Measurements from ENCODE around the gene MROH2A. TPM values are rescaled to one million over a fixed set of nuclear protein-coding genes. Genes with fewer than 3 reads are reported as not detected.

The MROH2A gene
- total RNA-seq, 1 experiment from 2014 or later: not detected

GRCh38 chr2:233853883-233854240, 75.7 kb downstream of the MROH2A start:
- no peaks in the 10 kb centered on the region for H3K27me3 Mint-ChIP-seq (ENCODE audit: low read depth)
- peak overlapping the region; percentile 100 for H3K4me3 Mint-ChIP-seq
- TF ChIP-seq, protein P1, sequence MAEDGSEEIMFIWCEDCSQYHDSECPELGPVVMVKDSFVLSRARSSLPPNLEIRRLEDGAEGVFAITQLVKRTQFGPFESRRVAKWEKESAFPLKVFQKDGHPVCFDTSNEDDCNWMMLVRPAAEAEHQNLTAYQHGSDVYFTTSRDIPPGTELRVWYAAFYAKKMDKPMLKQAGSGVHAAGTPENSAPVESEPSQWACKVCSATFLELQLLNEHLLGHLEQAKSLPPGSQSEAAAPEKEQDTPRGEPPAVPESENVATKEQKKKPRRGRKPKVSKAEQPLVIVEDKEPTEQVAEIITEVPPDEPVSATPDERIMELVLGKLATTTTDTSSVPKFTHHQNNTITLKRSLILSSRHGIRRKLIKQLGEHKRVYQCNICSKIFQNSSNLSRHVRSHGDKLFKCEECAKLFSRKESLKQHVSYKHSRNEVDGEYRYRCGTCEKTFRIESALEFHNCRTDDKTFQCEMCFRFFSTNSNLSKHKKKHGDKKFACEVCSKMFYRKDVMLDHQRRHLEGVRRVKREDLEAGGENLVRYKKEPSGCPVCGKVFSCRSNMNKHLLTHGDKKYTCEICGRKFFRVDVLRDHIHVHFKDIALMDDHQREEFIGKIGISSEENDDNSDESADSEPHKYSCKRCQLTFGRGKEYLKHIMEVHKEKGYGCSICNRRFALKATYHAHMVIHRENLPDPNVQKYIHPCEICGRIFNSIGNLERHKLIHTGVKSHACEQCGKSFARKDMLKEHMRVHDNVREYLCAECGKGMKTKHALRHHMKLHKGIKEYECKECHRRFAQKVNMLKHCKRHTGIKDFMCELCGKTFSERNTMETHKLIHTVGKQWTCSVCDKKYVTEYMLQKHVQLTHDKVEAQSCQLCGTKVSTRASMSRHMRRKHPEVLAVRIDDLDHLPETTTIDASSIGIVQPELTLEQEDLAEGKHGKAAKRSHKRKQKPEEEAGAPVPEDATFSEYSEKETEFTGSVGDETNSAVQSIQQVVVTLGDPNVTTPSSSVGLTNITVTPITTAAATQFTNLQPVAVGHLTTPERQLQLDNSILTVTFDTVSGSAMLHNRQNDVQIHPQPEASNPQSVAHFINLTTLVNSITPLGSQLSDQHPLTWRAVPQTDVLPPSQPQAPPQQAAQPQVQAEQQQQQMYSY (CRISPR knock-in tag; IDR thresholded peaks at IDR 0.05): no peak
- TF ChIP-seq TEAD1 (CRISPR knock-in tag; IDR thresholded peaks at IDR 0.05): peak; percentile 4; the same call in 1 of the 2 replicates
- no peak for TF ChIP-seq ZNF317 (CRISPR knock-in tag; IDR thresholded peaks at IDR 0.05; ENCODE audit: borderline replicate concordance, low read depth)
- TF ChIP-seq ZNF416 (CRISPR knock-in tag; IDR thresholded peaks at IDR 0.05): no peak
- no peaks in the 10 kb centered on the region for H3K9me3 Mint-ChIP-seq
- DNase-seq (ENCODE audit: low spot score) (no peak), ATAC-seq (no peak)
- peaks cover 46% of the 10 kb centered on the region for H3K36me3 Mint-ChIP-seq
- ChIA-PET CTCF (no interaction called here), POLR2A (no interaction called here)
- H3K4me1 Mint-ChIP-seq: peaks cover 32% of the 10 kb centered on the region
- H3K27ac Mint-ChIP-seq: no peak overlapping the region

DNA sequence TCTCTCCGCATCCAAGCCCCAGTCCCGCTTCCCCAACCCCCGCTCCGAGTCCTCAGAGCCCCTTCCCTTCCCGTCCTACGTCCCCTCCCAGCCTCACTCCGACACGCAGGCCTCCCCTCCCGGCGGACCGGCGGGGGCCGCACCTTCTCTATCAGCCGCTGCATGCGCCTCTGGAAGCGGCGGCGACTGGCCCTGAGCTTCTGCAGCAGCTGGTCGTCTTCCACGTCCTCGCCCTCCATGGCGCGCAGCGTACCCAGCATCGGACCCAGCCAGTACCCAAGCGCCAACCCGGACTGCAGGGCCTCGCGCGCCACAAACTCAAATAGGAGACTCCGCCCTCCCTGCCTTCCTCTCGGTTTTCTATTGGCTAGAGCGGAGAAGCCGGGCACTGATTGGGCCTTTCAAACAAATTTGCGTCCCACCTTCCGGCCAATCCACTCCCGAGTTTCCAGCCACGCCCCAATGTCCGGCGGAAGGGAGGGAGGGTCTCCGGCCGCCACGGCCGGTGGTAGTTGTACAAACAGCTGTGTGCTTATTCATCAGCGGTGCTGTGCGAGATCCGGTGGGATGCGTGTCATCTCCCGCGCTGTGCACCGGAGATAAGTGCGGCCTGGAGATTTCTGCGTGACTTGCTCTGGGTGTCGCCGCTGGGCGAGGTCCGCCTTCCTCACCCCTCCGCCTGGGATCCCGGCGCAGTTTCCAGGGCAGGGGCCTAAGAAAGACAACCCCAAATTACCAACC, 76.3 kb downstream of the MROH2A start, which contains the start of gene HJURP:
HJURP (minus strand) TSS at position 295 of the 741 bp plus-strand sequence; CDS start at position 260, 35 bp downstream.
- ATAC-seq (peak; percentile 96), DNase-seq (ENCODE audit: low spot score) (peak; percentile 93)
- Mint-ChIP-seq H3K27ac (peak within 1 kb of the TSS; percentile 95), H3K9me3 (no peaks in the 10 kb centered on the region), H3K36me3 (peaks cover 40% of the 10 kb centered on the region), H3K27me3 (ENCODE audit: low read depth) (no peaks in the 10 kb centered on the region), H3K4me1 (peaks cover 35% of the 10 kb centered on the region), H3K4me3 (peak within 1 kb of the TSS; percentile 100)
- ChIA-PET POLR2A (no interaction called here), CTCF (no interaction called here)
- TF ChIP-seq, protein P2, sequence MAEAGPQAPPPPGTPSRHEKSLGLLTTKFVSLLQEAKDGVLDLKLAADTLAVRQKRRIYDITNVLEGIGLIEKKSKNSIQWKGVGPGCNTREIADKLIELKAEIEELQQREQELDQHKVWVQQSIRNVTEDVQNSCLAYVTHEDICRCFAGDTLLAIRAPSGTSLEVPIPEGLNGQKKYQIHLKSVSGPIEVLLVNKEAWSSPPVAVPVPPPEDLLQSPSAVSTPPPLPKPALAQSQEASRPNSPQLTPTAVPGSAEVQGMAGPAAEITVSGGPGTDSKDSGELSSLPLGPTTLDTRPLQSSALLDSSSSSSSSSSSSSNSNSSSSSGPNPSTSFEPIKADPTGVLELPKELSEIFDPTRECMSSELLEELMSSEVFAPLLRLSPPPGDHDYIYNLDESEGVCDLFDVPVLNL (CRISPR knock-in tag; IDR thresholded peaks at IDR 0.05; ENCODE audit: borderline replicate concordance, low read depth): peak; percentile 95
- TF ChIP-seq ZSCAN18 (CRISPR knock-in tag; IDR thresholded peaks at IDR 0.05) (no peak), ZNF232 (CRISPR knock-in tag; IDR thresholded peaks at IDR 0.05) (peak; percentile 75; the same call in 1 of the 2 replicates), CBFB (CRISPR knock-in tag; IDR thresholded peaks at IDR 0.05; ENCODE audit: low read depth) (peak; percentile 85; the same call in 1 of the 2 replicates), NR2C2 (CRISPR knock-in tag; IDR thresholded peaks at IDR 0.05) (no peak), GABPB1 (CRISPR knock-in tag; IDR thresholded peaks at IDR 0.05) (peak; percentile 92; the same call in 1 of the 2 replicates), CREM (CRISPR knock-in tag; IDR thresholded peaks at IDR 0.05) (peak; percentile 64; the same call in 1 of the 2 replicates), ZNF416 (CRISPR knock-in tag; IDR thresholded peaks at IDR 0.05) (0 out of 2 replicates have a peak, but pooled peaks have one; percentile 19), NR1H2 (CRISPR knock-in tag; IDR thresholded peaks at IDR 0.05) (no peak), FOXK1 (CRISPR knock-in tag; IDR thresholded peaks at IDR 0.05) (peak; percentile 73), RELA (CRISPR knock-in tag; IDR thresholded peaks at IDR 0.05; ENCODE audit: borderline replicate concordance) (0 out of 2 replicates have a peak, but pooled peaks have one; percentile 17), CDX4 (CRISPR knock-in tag; IDR thresholded peaks at IDR 0.05; ENCODE audit: borderline replicate concordance) (no peak), KAT7 (CRISPR knock-in tag; IDR thresholded peaks at IDR 0.05; ENCODE audit: borderline replicate concordance) (no peak), JUN (CRISPR knock-in tag; IDR thresholded peaks at IDR 0.05) (peak; percentile 13; the same call in 1 of the 2 replicates), ZNF138 (CRISPR knock-in tag; conservative IDR thresholded peaks at IDR 0.05) (peak; percentile 58; the same call in 1 of the 2 replicates), E2F1 (CRISPR knock-in tag; IDR thresholded peaks at IDR 0.05) (0 out of 2 replicates have a peak, but pooled peaks have one; percentile 74), MAX (CRISPR knock-in tag; IDR thresholded peaks at IDR 0.05) (peak; percentile 76), ZNF263 (CRISPR knock-in tag; IDR thresholded peaks at IDR 0.05; ENCODE audit: low read depth) (no peak), MYBL2 (CRISPR knock-in tag; IDR thresholded peaks at IDR 0.05) (peak; percentile 99)
- TF ChIP-seq, protein P3, sequence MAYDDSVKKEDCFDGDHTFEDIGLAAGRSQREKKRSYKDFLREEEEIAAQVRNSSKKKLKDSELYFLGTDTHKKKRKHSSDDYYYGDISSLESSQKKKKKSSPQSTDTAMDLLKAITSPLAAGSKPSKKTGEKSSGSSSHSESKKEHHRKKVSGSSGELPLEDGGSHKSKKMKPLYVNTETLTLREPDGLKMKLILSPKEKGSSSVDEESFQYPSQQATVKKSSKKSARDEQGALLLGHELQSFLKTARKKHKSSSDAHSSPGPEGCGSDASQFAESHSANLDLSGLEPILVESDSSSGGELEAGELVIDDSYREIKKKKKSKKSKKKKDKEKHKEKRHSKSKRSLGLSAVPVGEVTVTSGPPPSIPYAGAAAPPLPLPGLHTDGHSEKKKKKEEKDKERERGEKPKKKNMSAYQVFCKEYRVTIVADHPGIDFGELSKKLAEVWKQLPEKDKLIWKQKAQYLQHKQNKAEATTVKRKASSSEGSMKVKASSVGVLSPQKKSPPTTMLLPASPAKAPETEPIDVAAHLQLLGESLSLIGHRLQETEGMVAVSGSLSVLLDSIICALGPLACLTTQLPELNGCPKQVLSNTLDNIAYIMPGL (CRISPR knock-in tag; IDR thresholded peaks at IDR 0.05): peak; percentile 80; the same call in 1 of the 2 replicates
